ENCODE measurements around the gene ATP12A. TPM values are rescaled to one million over a fixed set of nuclear protein-coding genes. Genes with fewer than 3 reads are reported as not detected.

The ATP12A gene
- total and polyA plus RNA-seq, 2 of the 8 experiments (the other 6 are each of a cell fraction or from before 2014, with no cell fraction given): 0.80 to 1.3 TPM

- Histone ChIP-seq H3K4me3 (ENCODE audit: extremely low read depth in 1 of 4, insufficient read depth in 2 of 4, low read depth in 3 of 4, low read length in 4 of 4) (no peak overlapping the region), H4K8ac (ENCODE audit: extremely low read depth, insufficient read depth, low read length) (no peak overlapping the region), H4K5ac (ENCODE audit: insufficient read length, low read depth, low read length) (no peak overlapping the region), H2BK5ac (ENCODE audit: low read depth, low read length) (no peak overlapping the region), H3K9ac (replicated peaks in 1 of 4; ENCODE audit: extremely low read depth in 1 of 4, low read depth in 3 of 4, low read length in 3 of 4) (no peak overlapping the region), H3K14ac (ENCODE audit: insufficient read length) (no peak overlapping the region), H3K23ac (ENCODE audit: insufficient read length) (no peak overlapping the region), H2BK15ac (ENCODE audit: low read length) (no peak overlapping the region), H2BK20ac (ENCODE audit: low read length) (no peak overlapping the region), H3K4me2 (ENCODE audit: insufficient read depth in 1 of 2, low read depth in 2 of 2, low read length in 2 of 2) (no peak overlapping the region), H3K23me2 (ENCODE audit: low read depth, low read length) (no peaks in the 10 kb centered on the region), H3K4me1 (replicated peaks in 1 of 4; ENCODE audit: control insufficient read depth in 3 of 4, insufficient read depth in 4 of 4, low read length in 3 of 4) (peaks cover 0 to 1% (median 0%) of the 10 kb centered on the region in 4 experiments; a peak in 3 of 7 replicates), H3K56ac (replicated peaks; ENCODE audit: insufficient read length, low read depth, low read length) (no peak overlapping the region), H2BK120ac (replicated peaks; ENCODE audit: low read depth, low read length) (no peak overlapping the region), H3K27me3 (replicated peaks in 1 of 4; ENCODE audit: control insufficient read depth in 3 of 4, extremely low read depth in 1 of 4, insufficient read depth in 3 of 4, low read length in 3 of 4) (no peaks in the 10 kb centered on the region), H3K79me2 (ENCODE audit: control insufficient read depth in 1 of 2, insufficient read depth in 2 of 2, low read length in 2 of 2) (no peaks in the 10 kb centered on the region), H3K4ac (replicated peaks; ENCODE audit: insufficient read length, low read depth, low read length) (no peak overlapping the region), H2AK5ac (ENCODE audit: low read depth, low read length) (no peak overlapping the region), H4K91ac (replicated peaks; ENCODE audit: insufficient read length, low read length) (no peak overlapping the region), H3K18ac (ENCODE audit: extremely low read depth, low read length) (no peak overlapping the region), H3K27ac (ENCODE audit: low read depth, low read length) (no peak overlapping the region), H3K9me3 (ENCODE audit: insufficient read depth in 2 of 2, low read depth in 1 of 2, low read length in 1 of 2) (no peaks in the 10 kb centered on the region), H2BK12ac (ENCODE audit: low read depth, low read length) (no peak overlapping the region), H4K20me1 (replicated peaks in 1 of 2; ENCODE audit: control insufficient read depth in 1 of 2, insufficient read depth in 2 of 2, low read length in 2 of 2) (no peaks in the 10 kb centered on the region), H3K36me3 (ENCODE audit: control insufficient read depth in 2 of 4, insufficient read depth in 4 of 4, low read length in 3 of 4) (no peaks in the 10 kb centered on the region), H2AFZ (ENCODE audit: low read length) (no peak overlapping the region), H3K79me1 (ENCODE audit: low read depth, low read length) (no peaks in the 10 kb centered on the region)
- no peak for FAIRE-seq
- 90% methylated on average over 1 of the region's 1 CpG; no CpG with 5 or more reads in 1 of the 2 experiments for whole genome bisulfite sequencing, 2 experiments (ENCODE audit: extremely low coverage in 1 of 2, insufficient coverage in 1 of 2, insufficient read length in 1 of 2, insufficient replicate concordance in 2 of 2, low coverage in 1 of 2, low lambda C conversion rate in 2 of 2, missing lambda C conversion rate in 1 of 2)
- ChIA-PET POLR2A (ENCODE audit: partially characterized antibody) (no interaction called here), CTCF (ENCODE audit: partially characterized antibody) (interaction anchor here (3.4 kb wide), 1 partner anchor 16 kb away, joined by 13 read pairs; no protein-coding TSS in a partner anchor)
- DNase-seq (ENCODE audit: low read depth in 1 of 2, low spot score in 2 of 2): no peak
- no peak for TF ChIP-seq SRF (IDR thresholded peaks at IDR 0.05; ENCODE audit: low read depth, low read length)
- no peak for TF ChIP-seq ATF3 (IDR thresholded peaks at IDR 0.05; ENCODE audit: insufficient read depth, low read depth, low read length)
- TF ChIP-seq EP300 (IDR thresholded peaks at IDR 0.05; ENCODE audit: borderline replicate concordance in 1 of 2, low read depth in 2 of 2, low read length in 2 of 2): no peak
- TF ChIP-seq, protein P1, sequence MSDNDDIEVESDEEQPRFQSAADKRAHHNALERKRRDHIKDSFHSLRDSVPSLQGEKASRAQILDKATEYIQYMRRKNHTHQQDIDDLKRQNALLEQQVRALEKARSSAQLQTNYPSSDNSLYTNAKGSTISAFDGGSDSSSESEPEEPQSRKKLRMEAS (IDR thresholded peaks at IDR 0.05): no peak
- TF ChIP-seq FOSL1 (IDR thresholded peaks at IDR 0.05; ENCODE audit: insufficient read depth, low read depth, low read length): no peak
- TF ChIP-seq, protein P2, sequence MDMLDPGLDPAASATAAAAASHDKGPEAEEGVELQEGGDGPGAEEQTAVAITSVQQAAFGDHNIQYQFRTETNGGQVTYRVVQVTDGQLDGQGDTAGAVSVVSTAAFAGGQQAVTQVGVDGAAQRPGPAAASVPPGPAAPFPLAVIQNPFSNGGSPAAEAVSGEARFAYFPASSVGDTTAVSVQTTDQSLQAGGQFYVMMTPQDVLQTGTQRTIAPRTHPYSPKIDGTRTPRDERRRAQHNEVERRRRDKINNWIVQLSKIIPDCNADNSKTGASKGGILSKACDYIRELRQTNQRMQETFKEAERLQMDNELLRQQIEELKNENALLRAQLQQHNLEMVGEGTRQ (IDR thresholded peaks at IDR 0.05; ENCODE audit: low read length): no peak
- no peak for TF ChIP-seq CHD1 (IDR thresholded peaks at IDR 0.05; ENCODE audit: low read depth, low read length)
- no peak for TF ChIP-seq KDM1A (IDR thresholded peaks at IDR 0.05; ENCODE audit: borderline replicate concordance, low read length)
Observed at GRCh38 chr13:24644036-24644435, 36.2 kb upstream of the ATP12A start.

All from H1 (cell line).